ENCODE data around the gene TLE2.

GRCh38 chr19:3029065-3029923 is at the start of gene TLE2:
- TF ChIP-seq CTCF (conservative IDR thresholded peaks at IDR 0.05; ENCODE audit: low read length) (no peak), EZH2phosphoT487 (IDR thresholded peaks at IDR 0.05; ENCODE audit: borderline replicate concordance, low read depth, low read length) (no peak)
